CD4-positive, alpha-beta T cell treated with Interleukin-15 for 1 hour (primary cell): ENCODE results near the gene UBE2H.
"Not testable (repeated sequence)": the region's sequence is repeated elsewhere in the genome, so short reads cannot be mapped to it uniquely, and the experiment has no call there.

Source experiments
- DNase-seq: peaks from one replicate; pipeline ENCODE4 v3.0.0-alpha.2; 2020

The UBE2H gene

GRCh38 chr7:129907122-129907736 is 45.5 kb downstream of the UBE2H start:
- DNase-seq, result no peak

GRCh38 chr7:129906700-129907099 is 46.1 kb downstream of the UBE2H start:
- DNase-seq, result no peak

- DNase-seq, result no peak
Measured at GRCh38 chr7:129903935-129904334, 48.8 kb downstream of the UBE2H start.

GRCh38 chr7:129902788-129903422 is 49.9 kb downstream of the UBE2H start:
- no peak for DNase-seq

- no peak for DNase-seq
Measured at GRCh38 chr7:129898502-129899160, 54.1 kb downstream of the UBE2H start.

- no peak for DNase-seq
Measured at GRCh38 chr7:129898007-129898406, 54.8 kb downstream of the UBE2H start.

GRCh38 chr7:129896568-129897382 is 56.0 kb downstream of the UBE2H start:
- no peak for DNase-seq

GRCh38 chr7:129894184-129894583 is 58.6 kb downstream of the UBE2H start:
- DNase-seq, result not testable (repeated sequence)

- DNase-seq, result no peak
Measured at GRCh38 chr7:129890090-129890489, 62.7 kb downstream of the UBE2H start.

GRCh38 chr7:129889133-129889844 is 63.5 kb downstream of the UBE2H start:
- DNase-seq, result no peak

- no peak for DNase-seq
Measured at GRCh38 chr7:129887865-129888264, 64.9 kb downstream of the UBE2H start.

GRCh38 chr7:129886818-129887186 is 66.0 kb downstream of the UBE2H start:
- no peak for DNase-seq

GRCh38 chr7:129886167-129886817 is 66.5 kb downstream of the UBE2H start:
- DNase-seq, result no peak

GRCh38 chr7:129884495-129884894 is 68.3 kb downstream of the UBE2H start:
- no peak for DNase-seq

GRCh38 chr7:129883151-129883550 is 69.6 kb downstream of the UBE2H start:
- no peak for DNase-seq

- no peak for DNase-seq
Measured at GRCh38 chr7:129882531-129882930, 70.2 kb downstream of the UBE2H start.

GRCh38 chr7:129877146-129877792 is 75.5 kb downstream of the UBE2H start:
- no peak for DNase-seq

- DNase-seq, result no peak
Measured at GRCh38 chr7:129875745-129876411, 76.9 kb downstream of the UBE2H start.

GRCh38 chr7:129875160-129875559 is 77.6 kb downstream of the UBE2H start:
- DNase-seq, result no peak

- DNase-seq, result no peak
Measured at GRCh38 chr7:129874722-129875121, 78.0 kb downstream of the UBE2H start.

- DNase-seq, result no peak
Measured at GRCh38 chr7:129872054-129872453, 80.7 kb downstream of the UBE2H start.
